Activated naive CD4-positive, alpha-beta T cell treated with Interleukin-2 at 50 U/mL for 16 hours (primary cell): ENCODE results near the gene ELOVL7.

Experiments used
- DNase-seq: peaks from one replicate; pipeline ENCODE4 v3.0.0-alpha.2; 2020

The ELOVL7 gene

DNA sequence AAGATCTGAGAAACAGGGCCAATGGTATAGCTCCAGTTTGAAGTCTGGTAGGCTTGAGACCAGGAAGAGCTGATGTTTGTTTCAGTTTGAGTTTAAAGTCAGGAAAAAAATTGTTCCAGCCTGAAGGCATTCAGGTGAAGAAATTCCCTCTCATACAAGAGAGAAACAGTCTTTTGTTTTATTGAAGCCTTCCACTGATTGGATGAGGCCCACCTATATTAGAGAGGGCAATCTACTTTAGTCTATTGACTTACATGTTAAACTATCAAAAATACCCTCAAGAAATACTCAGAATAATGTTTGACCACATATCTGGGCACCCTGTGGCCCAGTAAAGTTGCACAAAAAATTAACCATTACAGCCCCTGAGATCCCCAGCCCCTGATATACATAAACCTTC is 138.9 kb downstream of the ELOVL7 start:
- no peak for DNase-seq

DNA sequence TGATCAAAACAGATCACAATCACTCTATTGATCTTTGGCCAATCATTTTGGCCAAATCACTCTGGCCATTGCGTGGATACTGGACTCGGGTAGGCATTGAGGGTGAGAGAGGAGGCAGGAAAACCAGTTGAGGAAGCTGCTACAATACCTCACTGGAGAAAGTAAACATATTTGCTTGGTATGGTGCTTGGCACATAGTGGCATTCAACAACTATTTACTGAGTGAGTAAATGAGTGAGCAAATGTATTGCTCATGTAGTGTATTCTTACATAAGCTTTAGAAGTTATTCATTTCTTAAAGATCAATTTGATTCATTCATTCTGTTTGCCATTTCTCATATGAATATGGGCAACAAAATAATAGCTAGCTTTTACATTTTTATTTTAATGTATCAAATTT is 140.1 kb downstream of the ELOVL7 start:
- no peak for DNase-seq
